Astrocyte (in vitro differentiated cells and primary cell): ENCODE results near the gene FOXJ3.

ENCODE experiments used
- CTCF ChIP-seq: IDR thresholded peaks from 2 replicates; pipeline ENCODE4 v1.5.1; 2011; ENCODE audit warnings: low read depth, mild to moderate bottlenecking, inconsistent platforms, low read length, moderate library complexity; ENCODE audit not compliant: insufficient read depth
- EZH2 ChIP-seq: IDR thresholded peaks from 2 replicates; pipeline ENCODE4 v1.6.1; 2012; ENCODE audit warnings: mild to moderate bottlenecking, low read length, inconsistent platforms; ENCODE audit not compliant: insufficient read depth

GRCh38 chr1:42240966-42241755 is 93.9 kb downstream of the FOXJ3 start:
- TF ChIP-seq EZH2 (no peak), CTCF (no peak)
